ENCODE data around the gene PLAAT2. TPM values are rescaled to one million over a fixed set of nuclear protein-coding genes. Genes with fewer than 3 reads are reported as not detected.

The PLAAT2 gene
- total and polyA plus RNA-seq, 2 of the 13 experiments (the other 11 are each of a cell fraction or from before 2014, with no cell fraction given), result 0.22 TPM; not detected in 1

DNA sequence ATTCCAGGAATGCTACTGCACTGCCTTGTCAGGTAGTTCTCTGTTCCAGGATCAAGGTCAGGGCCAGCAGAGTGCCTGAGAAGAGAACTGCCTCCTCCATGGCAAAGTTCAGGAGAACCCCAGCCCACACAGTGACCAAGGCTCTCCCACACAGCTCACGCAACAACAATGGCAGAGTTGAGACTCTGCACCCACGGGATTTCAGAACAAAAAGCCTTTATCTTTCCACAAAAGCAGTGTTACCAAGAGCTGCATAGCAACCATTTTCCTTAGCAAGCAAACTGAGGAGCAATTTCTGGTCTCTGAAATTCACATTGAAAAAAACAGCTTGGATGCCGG lies 40.0 kb upstream of the PLAAT2 start (continued):
- TF ChIP-seq, protein P1, sequence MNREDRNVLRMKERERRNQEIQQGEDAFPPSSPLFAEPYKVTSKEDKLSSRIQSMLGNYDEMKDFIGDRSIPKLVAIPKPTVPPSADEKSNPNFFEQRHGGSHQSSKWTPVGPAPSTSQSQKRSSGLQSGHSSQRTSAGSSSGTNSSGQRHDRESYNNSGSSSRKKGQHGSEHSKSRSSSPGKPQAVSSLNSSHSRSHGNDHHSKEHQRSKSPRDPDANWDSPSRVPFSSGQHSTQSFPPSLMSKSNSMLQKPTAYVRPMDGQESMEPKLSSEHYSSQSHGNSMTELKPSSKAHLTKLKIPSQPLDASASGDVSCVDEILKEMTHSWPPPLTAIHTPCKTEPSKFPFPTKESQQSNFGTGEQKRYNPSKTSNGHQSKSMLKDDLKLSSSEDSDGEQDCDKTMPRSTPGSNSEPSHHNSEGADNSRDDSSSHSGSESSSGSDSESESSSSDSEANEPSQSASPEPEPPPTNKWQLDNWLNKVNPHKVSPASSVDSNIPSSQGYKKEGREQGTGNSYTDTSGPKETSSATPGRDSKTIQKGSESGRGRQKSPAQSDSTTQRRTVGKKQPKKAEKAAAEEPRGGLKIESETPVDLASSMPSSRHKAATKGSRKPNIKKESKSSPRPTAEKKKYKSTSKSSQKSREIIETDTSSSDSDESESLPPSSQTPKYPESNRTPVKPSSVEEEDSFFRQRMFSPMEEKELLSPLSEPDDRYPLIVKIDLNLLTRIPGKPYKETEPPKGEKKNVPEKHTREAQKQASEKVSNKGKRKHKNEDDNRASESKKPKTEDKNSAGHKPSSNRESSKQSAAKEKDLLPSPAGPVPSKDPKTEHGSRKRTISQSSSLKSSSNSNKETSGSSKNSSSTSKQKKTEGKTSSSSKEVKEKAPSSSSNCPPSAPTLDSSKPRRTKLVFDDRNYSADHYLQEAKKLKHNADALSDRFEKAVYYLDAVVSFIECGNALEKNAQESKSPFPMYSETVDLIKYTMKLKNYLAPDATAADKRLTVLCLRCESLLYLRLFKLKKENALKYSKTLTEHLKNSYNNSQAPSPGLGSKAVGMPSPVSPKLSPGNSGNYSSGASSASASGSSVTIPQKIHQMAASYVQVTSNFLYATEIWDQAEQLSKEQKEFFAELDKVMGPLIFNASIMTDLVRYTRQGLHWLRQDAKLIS (CRISPR knock-in tag; IDR thresholded peaks at IDR 0.05), result no peak
- TF ChIP-seq, protein P2, sequence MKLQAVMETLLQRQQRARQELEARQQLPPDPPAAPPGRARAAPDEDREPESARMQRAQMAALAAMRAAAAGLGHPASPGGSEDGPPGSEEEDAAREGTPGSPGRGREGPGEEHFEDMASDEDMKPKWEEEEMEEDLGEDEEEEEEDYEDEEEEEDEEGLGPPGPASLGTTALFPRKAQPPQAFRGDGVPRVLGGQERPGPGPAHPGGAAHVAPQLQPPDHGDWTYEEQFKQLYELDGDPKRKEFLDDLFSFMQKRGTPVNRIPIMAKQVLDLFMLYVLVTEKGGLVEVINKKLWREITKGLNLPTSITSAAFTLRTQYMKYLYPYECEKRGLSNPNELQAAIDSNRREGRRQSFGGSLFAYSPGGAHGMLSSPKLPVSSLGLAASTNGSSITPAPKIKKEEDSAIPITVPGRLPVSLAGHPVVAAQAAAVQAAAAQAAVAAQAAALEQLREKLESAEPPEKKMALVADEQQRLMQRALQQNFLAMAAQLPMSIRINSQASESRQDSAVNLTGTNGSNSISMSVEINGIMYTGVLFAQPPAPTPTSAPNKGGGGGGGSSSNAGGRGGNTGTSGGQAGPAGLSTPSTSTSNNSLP (IDR thresholded peaks at IDR 0.05; ENCODE audit: low read depth, low read length), result no peak
- TF ChIP-seq TMF1 (CRISPR knock-in tag; IDR thresholded peaks at IDR 0.05; ENCODE audit: low read depth) (no peak), NCOR1 (IDR thresholded peaks at IDR 0.05; ENCODE audit: borderline replicate concordance, low read length) (peak; percentile 70; the same call in 1 of the 2 replicates), NKX3-1 (CRISPR knock-in tag; IDR thresholded peaks at IDR 0.05) (no peak), ZFP62 (CRISPR knock-in tag; IDR thresholded peaks at IDR 0.05) (no peak), SP4 (CRISPR knock-in tag; IDR thresholded peaks at IDR 0.05) (no peak), NFIC (IDR thresholded peaks at IDR 0.05; ENCODE audit: low read length) (0 out of 2 replicates have a peak, but pooled peaks have one; percentile 44), ZNF501 (CRISPR knock-in tag; IDR thresholded peaks at IDR 0.05) (no peak), ZNF775 (CRISPR knock-in tag; IDR thresholded peaks at IDR 0.05; ENCODE audit: borderline replicate concordance) (no peak), MAFF (IDR thresholded peaks at IDR 0.05; ENCODE audit: low read depth, low read length) (peak; percentile 30), ZNF713 (CRISPR knock-in tag; IDR thresholded peaks at IDR 0.05) (no peak), REPIN1 (CRISPR knock-in tag; IDR thresholded peaks at IDR 0.05; ENCODE audit: borderline replicate concordance, low read depth) (no peak; the same call in 1 of the 2 replicates)
- TF ChIP-seq, protein P3, sequence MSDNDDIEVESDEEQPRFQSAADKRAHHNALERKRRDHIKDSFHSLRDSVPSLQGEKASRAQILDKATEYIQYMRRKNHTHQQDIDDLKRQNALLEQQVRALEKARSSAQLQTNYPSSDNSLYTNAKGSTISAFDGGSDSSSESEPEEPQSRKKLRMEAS (IDR thresholded peaks at IDR 0.05), result 0 out of 2 replicates have a peak, but pooled peaks have one; percentile 22
- TF ChIP-seq, protein P4, sequence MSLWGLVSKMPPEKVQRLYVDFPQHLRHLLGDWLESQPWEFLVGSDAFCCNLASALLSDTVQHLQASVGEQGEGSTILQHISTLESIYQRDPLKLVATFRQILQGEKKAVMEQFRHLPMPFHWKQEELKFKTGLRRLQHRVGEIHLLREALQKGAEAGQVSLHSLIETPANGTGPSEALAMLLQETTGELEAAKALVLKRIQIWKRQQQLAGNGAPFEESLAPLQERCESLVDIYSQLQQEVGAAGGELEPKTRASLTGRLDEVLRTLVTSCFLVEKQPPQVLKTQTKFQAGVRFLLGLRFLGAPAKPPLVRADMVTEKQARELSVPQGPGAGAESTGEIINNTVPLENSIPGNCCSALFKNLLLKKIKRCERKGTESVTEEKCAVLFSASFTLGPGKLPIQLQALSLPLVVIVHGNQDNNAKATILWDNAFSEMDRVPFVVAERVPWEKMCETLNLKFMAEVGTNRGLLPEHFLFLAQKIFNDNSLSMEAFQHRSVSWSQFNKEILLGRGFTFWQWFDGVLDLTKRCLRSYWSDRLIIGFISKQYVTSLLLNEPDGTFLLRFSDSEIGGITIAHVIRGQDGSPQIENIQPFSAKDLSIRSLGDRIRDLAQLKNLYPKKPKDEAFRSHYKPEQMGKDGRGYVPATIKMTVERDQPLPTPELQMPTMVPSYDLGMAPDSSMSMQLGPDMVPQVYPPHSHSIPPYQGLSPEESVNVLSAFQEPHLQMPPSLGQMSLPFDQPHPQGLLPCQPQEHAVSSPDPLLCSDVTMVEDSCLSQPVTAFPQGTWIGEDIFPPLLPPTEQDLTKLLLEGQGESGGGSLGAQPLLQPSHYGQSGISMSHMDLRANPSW (CRISPR knock-in tag; IDR thresholded peaks at IDR 0.05; ENCODE audit: borderline replicate concordance), result no peak
- TF ChIP-seq, protein P5, sequence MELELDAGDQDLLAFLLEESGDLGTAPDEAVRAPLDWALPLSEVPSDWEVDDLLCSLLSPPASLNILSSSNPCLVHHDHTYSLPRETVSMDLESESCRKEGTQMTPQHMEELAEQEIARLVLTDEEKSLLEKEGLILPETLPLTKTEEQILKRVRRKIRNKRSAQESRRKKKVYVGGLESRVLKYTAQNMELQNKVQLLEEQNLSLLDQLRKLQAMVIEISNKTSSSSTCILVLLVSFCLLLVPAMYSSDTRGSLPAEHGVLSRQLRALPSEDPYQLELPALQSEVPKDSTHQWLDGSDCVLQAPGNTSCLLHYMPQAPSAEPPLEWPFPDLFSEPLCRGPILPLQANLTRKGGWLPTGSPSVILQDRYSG (CRISPR knock-in tag; IDR thresholded peaks at IDR 0.05), result no peak
- TF ChIP-seq, protein P6, sequence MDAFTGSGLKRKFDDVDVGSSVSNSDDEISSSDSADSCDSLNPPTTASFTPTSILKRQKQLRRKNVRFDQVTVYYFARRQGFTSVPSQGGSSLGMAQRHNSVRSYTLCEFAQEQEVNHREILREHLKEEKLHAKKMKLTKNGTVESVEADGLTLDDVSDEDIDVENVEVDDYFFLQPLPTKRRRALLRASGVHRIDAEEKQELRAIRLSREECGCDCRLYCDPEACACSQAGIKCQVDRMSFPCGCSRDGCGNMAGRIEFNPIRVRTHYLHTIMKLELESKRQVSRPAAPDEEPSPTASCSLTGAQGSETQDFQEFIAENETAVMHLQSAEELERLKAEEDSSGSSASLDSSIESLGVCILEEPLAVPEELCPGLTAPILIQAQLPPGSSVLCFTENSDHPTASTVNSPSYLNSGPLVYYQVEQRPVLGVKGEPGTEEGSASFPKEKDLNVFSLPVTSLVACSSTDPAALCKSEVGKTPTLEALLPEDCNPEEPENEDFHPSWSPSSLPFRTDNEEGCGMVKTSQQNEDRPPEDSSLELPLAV (CRISPR knock-in tag; conservative IDR thresholded peaks at IDR 0.05; ENCODE audit: low read depth), result no peak
